HepG2 (cell line): ENCODE results near the gene PHF5A. TPM values are rescaled to one million over a fixed set of nuclear protein-coding genes. Genes with fewer than 3 reads are reported as not detected.

ENCODE experiments used
- FOXC1 ChIP-seq: sonication (generic); formaldehyde crosslinking; IDR thresholded peaks from 2 replicates; pipeline ENCODE4 v1.8.0; 2022; ENCODE audit warnings: mild to moderate bottlenecking, missing genetic modification reagents, borderline replicate concordance
- FOXO1 ChIP-seq: sonication (generic); formaldehyde crosslinking; IDR thresholded peaks from 2 replicates; pipeline ENCODE4 v1.4.0; 2020; ENCODE audit warnings: missing genetic modification reagents
- MEIS2 ChIP-seq: sonication (generic); formaldehyde crosslinking; IDR thresholded peaks from 2 replicates; pipeline ENCODE4 v1.9.0; 2021; ENCODE audit warnings: mild to moderate bottlenecking, missing genetic modification reagents
- NONO ChIP-seq, 2 experiments: fragments of 450-650 bp in 1 of 2; sonication (generic) in 1 of 2; formaldehyde crosslinking in 1 of 2; IDR thresholded peaks in 1 of 2; conservative IDR thresholded peaks in 1 of 2; 2 replicates each; pipeline versions ENCODE4 v1.6.1 to v1.8.0; 2017 to 2022; ENCODE audit warnings: mild to moderate bottlenecking in 1 of 2, missing genetic modification reagents in 1 of 2, moderate library complexity in 1 of 2
- POLR2A ChIP-seq, 2 experiments: IDR thresholded peaks; 2 replicates each; pipeline ENCODE4 v1.6.1; 2011; ENCODE audit warnings: low read depth in 2 of 2, low read length in 2 of 2, mild to moderate bottlenecking in 1 of 2, moderate library complexity in 1 of 2; ENCODE audit not compliant: insufficient read depth in 1 of 2
- RAD51 ChIP-seq: fragments of 450-650 bp; IDR thresholded peaks from 2 replicates; pipeline ENCODE4 v1.6.1; 2016; ENCODE audit warnings: borderline replicate concordance
- RXRB ChIP-seq: IDR thresholded peaks from 2 replicates; pipeline ENCODE4 v1.6.1; 2016; ENCODE audit warnings: borderline replicate concordance, missing genetic modification reagents, missing compliant biosample characterization
- SMARCC2 ChIP-seq: fragments of 450-650 bp; IDR thresholded peaks from 2 replicates; pipeline ENCODE4 v1.6.1; 2017; ENCODE audit warnings: antibody characterized with exemption, mild to moderate bottlenecking
- TP53 ChIP-seq: sonication (generic); formaldehyde crosslinking; conservative IDR thresholded peaks from 2 replicates; pipeline ENCODE4 v1.4.0; 2020; ENCODE audit warnings: missing genetic modification reagents
- XRCC5 ChIP-seq: fragments of 200-400 bp; formaldehyde crosslinking; optimal IDR thresholded peaks from 2 replicates; pipeline ENCODE3; 2017; ENCODE audit warnings: mild to moderate bottlenecking, low read length
- ZEB1 ChIP-seq: IDR thresholded peaks from 2 replicates; pipeline ENCODE4 v1.6.1; 2012; ENCODE audit warnings: mild to moderate bottlenecking, low read depth, inconsistent platforms; ENCODE audit not compliant: insufficient replicate concordance
- ZFP1 ChIP-seq: IDR thresholded peaks from 2 replicates; pipeline ENCODE4 v1.6.1; 2016
- ZFP36L2 ChIP-seq: sonication (generic); formaldehyde crosslinking; IDR thresholded peaks from 2 replicates; pipeline ENCODE4 v1.4.0; 2020; ENCODE audit warnings: missing genetic modification reagents
- ZMAT3 ChIP-seq: sonication (generic); formaldehyde crosslinking; conservative IDR thresholded peaks from 2 replicates; pipeline ENCODE4 v1.7.0; 2021; ENCODE audit warnings: missing genetic modification reagents
- ZNF331 ChIP-seq: sonication (generic); formaldehyde crosslinking; IDR thresholded peaks from 2 replicates; pipeline ENCODE4 v1.4.0; 2020; ENCODE audit warnings: missing genetic modification reagents
- ZNF570 ChIP-seq: sonication (generic); formaldehyde crosslinking; IDR thresholded peaks from 2 replicates; pipeline ENCODE4 v1.4.0; 2020; ENCODE audit warnings: mild to moderate bottlenecking, missing genetic modification reagents, borderline replicate concordance
- ZNF629 ChIP-seq: sonication (generic); formaldehyde crosslinking; conservative IDR thresholded peaks from 2 replicates; pipeline ENCODE4 v1.5.0; 2020; ENCODE audit warnings: missing genetic modification reagents
- ZNF678 ChIP-seq: sonication (generic); formaldehyde crosslinking; IDR thresholded peaks from 2 replicates; pipeline ENCODE4 v1.4.0; 2020; ENCODE audit warnings: mild to moderate bottlenecking, missing genetic modification reagents
- ZNF720 ChIP-seq: sonication (generic); formaldehyde crosslinking; IDR thresholded peaks from 2 replicates; pipeline ENCODE4 v1.4.0; 2020; ENCODE audit warnings: missing genetic modification reagents
- ZNF891 ChIP-seq: sonication (generic); formaldehyde crosslinking; IDR thresholded peaks from 2 replicates; pipeline ENCODE4 v1.5.0; 2020; ENCODE audit warnings: mild to moderate bottlenecking, missing genetic modification reagents
- polyA plus RNA-seq, 8 experiments: library from polyadenylated mRNA; depleted of rRNA in 3 of 8; stranded (reverse) in 7 of 8; unstranded in 1 of 8; fragments of >200 nt; fragmentation: Illumina TruSeq in 4 of 8; extraction: Trizol in 4 of 8; gene quantifications; 2 replicates each; pipeline versions ENCODE4 v1.2.1 to v1.2.3, GENCODE V29; 2011 to 2016; ENCODE audit warnings: low read depth in 4 of 8, missing spikeins in 1 of 8, mixed read lengths in 1 of 8; ENCODE audit not compliant: insufficient read depth in 1 of 8
- total RNA-seq, 5 experiments: library from RNA; depleted of rRNA; stranded (reverse); fragments of >200 nt; fragmentation: Illumina TruSeq; extraction: Trizol; gene quantifications; 2 replicates each; pipeline ENCODE4 v1.2.3, GENCODE V29; 2016; ENCODE audit warnings: low read depth in 1 of 5
- TF ChIP-seq, protein P1 (sequence below): sonication (generic); formaldehyde crosslinking; IDR thresholded peaks from 2 replicates; pipeline ENCODE4 v1.9.0; 2022; ENCODE audit warnings: low read depth, missing genetic modification reagents
- TF ChIP-seq, protein P2 (sequence below): IDR thresholded peaks from 2 replicates; pipeline ENCODE4 v1.6.1; 2016
- TF ChIP-seq, protein P3 (sequence below): IDR thresholded peaks from 2 replicates; pipeline ENCODE4 v1.6.1; 2016; ENCODE audit warnings: missing compliant biosample characterization, missing genetic modification reagents, borderline replicate concordance
- TF ChIP-seq, protein P4 (sequence below): sonication (generic); formaldehyde crosslinking; IDR thresholded peaks from 2 replicates; pipeline ENCODE4 v1.5.1; 2020; ENCODE audit warnings: mild to moderate bottlenecking, missing genetic modification reagents

The PHF5A gene
- total and polyA plus RNA-seq, 2 of the 13 experiments (the other 11 are each of a cell fraction or from before 2014, with no cell fraction given), result 56.6 to 105 TPM

DNA sequence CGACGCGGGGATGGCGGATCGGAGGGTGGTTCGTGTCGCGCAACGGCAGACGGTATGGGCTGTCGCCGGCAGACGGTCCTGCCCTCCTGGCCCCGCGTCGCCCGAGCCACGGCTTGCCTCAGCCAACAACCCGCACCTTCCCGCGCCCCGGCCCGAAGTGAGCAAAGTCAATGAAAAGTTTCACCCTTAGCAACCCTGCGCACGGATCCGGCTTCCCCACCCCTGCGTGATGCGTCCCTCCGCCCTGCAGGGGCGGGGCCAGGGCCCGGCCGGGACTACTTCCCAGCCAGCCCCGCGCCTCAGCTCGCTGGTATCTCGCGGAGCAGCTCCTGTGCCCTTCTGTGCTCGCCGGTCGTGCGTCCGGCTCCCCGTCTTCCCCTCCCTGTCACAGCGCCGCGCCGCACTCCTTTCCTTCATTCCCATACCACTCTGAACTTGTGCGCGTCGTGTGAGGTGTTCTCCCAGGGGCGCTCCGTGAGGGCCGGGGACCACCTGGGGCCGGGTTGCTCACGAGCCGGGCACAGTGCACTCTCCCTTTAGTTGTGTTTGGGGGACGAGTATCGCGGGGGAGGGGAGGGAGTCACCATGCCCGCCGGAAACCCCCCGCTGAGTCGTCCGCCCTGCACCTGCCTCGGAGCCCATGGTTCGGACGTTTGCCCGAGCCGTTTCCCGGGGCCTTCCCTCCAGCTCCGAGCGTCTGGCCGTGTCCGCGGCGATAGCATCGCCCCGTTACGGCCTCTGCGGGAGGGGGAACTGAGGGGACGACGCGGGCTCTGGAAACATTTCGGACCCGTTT is 21.7 kb downstream of the PHF5A start, which contains the start of gene TOB2 (continued):
- TF ChIP-seq, protein P1, sequence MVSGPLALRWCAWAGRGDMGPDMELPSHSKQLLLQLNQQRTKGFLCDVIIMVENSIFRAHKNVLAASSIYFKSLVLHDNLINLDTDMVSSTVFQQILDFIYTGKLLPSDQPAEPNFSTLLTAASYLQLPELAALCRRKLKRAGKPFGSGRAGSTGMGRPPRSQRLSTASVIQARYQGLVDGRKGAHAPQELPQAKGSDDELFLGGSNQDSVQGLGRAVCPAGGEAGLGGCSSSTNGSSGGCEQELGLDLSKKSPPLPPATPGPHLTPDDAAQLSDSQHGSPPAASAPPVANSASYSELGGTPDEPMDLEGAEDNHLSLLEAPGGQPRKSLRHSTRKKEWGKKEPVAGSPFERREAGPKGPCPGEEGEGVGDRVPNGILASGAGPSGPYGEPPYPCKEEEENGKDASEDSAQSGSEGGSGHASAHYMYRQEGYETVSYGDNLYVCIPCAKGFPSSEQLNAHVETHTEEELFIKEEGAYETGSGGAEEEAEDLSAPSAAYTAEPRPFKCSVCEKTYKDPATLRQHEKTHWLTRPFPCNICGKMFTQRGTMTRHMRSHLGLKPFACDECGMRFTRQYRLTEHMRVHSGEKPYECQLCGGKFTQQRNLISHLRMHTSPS (CRISPR knock-in tag), result 0 out of 2 replicates have a peak, but pooled peaks have one; percentile 20
- peak; percentile 90; the same call in 1 of the 2 replicates for TF ChIP-seq ZNF678 (CRISPR knock-in tag)
- TF ChIP-seq RXRB (CRISPR knock-in tag), result peak; percentile 92
- peak; percentile 95 for TF ChIP-seq MEIS2 (CRISPR knock-in tag)
- TF ChIP-seq SMARCC2, result no peak
- TF ChIP-seq ZNF720 (CRISPR knock-in tag), result no peak
- no peak for TF ChIP-seq RAD51
- TF ChIP-seq XRCC5, result peak; percentile 95
- TF ChIP-seq, protein P2, sequence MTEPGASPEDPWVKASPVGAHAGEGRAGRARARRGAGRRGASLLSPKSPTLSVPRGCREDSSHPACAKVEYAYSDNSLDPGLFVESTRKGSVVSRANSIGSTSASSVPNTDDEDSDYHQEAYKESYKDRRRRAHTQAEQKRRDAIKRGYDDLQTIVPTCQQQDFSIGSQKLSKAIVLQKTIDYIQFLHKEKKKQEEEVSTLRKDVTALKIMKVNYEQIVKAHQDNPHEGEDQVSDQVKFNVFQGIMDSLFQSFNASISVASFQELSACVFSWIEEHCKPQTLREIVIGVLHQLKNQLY (CRISPR knock-in tag), result peak; percentile 87
- no peak for TF ChIP-seq ZFP1 (CRISPR knock-in tag)
- TF ChIP-seq, protein P3, sequence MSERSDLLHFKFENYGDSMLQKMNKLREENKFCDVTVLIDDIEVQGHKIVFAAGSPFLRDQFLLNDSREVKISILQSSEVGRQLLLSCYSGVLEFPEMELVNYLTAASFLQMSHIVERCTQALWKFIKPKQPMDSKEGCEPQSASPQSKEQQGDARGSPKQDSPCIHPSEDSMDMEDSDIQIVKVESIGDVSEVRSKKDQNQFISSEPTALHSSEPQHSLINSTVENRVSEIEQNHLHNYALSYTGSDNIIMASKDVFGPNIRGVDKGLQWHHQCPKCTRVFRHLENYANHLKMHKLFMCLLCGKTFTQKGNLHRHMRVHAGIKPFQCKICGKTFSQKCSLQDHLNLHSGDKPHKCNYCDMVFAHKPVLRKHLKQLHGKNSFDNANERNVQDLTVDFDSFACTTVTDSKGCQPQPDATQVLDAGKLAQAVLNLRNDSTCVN (CRISPR knock-in tag), result peak; percentile 86; the same call in 1 of the 2 replicates
- no peak; the same call in 1 of the 2 replicates for TF ChIP-seq ZNF891
- TF ChIP-seq ZMAT3 (CRISPR knock-in tag), result peak; percentile 75; the same call in 1 of the 2 replicates
- TF ChIP-seq ZEB1, result peak; percentile 50
- peak; percentile 93; the same call in 1 of the 2 replicates for TF ChIP-seq ZNF570 (CRISPR knock-in tag)
- TF ChIP-seq, protein P4, sequence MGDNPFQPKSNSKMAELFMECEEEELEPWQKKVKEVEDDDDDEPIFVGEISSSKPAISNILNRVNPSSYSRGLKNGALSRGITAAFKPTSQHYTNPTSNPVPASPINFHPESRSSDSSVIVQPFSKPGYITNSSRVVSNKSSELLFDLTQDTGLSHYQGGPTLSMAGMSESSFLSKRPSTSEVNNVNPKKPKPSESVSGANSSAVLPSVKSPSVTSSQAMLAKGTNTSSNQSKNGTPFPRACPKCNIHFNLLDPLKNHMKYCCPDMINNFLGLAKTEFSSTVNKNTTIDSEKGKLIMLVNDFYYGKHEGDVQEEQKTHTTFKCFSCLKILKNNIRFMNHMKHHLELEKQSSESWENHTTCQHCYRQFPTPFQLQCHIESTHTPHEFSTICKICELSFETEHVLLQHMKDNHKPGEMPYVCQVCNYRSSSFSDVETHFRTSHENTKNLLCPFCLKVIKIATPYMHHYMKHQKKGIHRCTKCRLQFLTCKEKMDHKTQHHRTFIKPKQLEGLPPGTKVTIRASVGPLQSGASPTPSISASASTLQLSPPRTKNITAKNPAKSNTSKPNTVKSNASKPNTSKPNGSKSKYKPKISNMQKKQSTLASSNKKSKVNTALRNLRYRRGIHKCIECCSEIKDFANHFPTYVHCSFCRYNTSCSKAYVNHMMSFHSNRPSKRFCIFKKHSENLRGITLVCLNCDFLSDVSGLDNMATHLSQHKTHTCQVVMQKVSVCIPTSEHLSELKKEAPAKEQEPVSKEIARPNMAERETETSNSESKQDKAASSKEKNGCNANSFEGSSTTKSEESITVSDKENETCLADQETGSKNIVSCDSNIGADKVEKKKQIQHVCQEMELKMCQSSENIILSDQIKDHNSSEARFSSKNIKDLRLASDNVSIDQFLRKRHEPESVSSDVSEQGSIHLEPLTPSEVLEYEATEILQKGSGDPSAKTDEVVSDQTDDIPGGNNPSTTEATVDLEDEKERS (CRISPR knock-in tag), result 0 out of 2 replicates have a peak, but pooled peaks have one; percentile 55
- TF ChIP-seq TP53 (CRISPR knock-in tag), result peak; percentile 71
- TF ChIP-seq POLR2A (IDR thresholded peaks at IDR 0.05; ENCODE audit: insufficient read depth in 1 of 2, low read depth in 2 of 2, low read length in 2 of 2), result peak; percentile 99 to 100
- no peak for TF ChIP-seq NONO (IDR thresholded peaks at IDR 0.05)
- TF ChIP-seq NONO (CRISPR knock-in tag; conservative IDR thresholded peaks at IDR 0.05), result peak; percentile 99
- peak; percentile 96 for TF ChIP-seq ZNF331
- TF ChIP-seq ZFP36L2, result peak; percentile 95; the same call in 1 of the 2 replicates
- TF ChIP-seq FOXC1 (CRISPR knock-in tag), result no peak; the same call in 1 of the 2 replicates
- peak; percentile 76 for TF ChIP-seq FOXO1 (CRISPR knock-in tag)
- TF ChIP-seq ZNF629 (CRISPR knock-in tag), result peak; percentile 26; the same call in 1 of the 2 replicates
